ENCODE measurements around the gene DGKH. TPM values are rescaled to one million over a fixed set of nuclear protein-coding genes. Genes with fewer than 3 reads are reported as not detected.

DGKH gene
- total and polyA plus RNA-seq, 9 donors, result 2.4 to 5.1 (median 2.8) TPM

- Histone ChIP-seq H3K4me3 (ENCODE audit: low read length) (peak overlapping the region; percentile 84), H3K9me3 (replicated peaks; ENCODE audit: control insufficient read depth, low read depth, low read length) (no peaks in the 10 kb centered on the region), H3K27ac (ENCODE audit: low read length) (peak overlapping the region; percentile 94), H3K36me3 (ENCODE audit: control insufficient read depth, insufficient read depth, low read length) (no peaks in the 10 kb centered on the region), H3K27me3 (ENCODE audit: control insufficient read depth, insufficient read depth, low read length) (no peaks in the 10 kb centered on the region), H3K4me1 (ENCODE audit: control insufficient read depth, insufficient read depth, low read length) (peaks cover 10% of the 10 kb centered on the region)
- peak; percentile 99 for DNase-seq
- WGBS (ENCODE audit: insufficient coverage), result 4% methylated on average over 28 of the region's 57 CpGs
Measured at GRCh38 chr13:42271337-42272114, 223.1 kb downstream of the DGKH start.

- peak; percentile 74 for DNase-seq
- Histone ChIP-seq H3K4me3 (ENCODE audit: low read length) (peak within 1 kb of the TSS; percentile 84), H3K27me3 (ENCODE audit: control insufficient read depth, insufficient read depth, low read length) (no peaks in the 10 kb centered on the region), H3K9me3 (replicated peaks; ENCODE audit: control insufficient read depth, low read depth, low read length) (no peaks in the 10 kb centered on the region), H3K36me3 (ENCODE audit: control insufficient read depth, insufficient read depth, low read length) (no peaks in the 10 kb centered on the region), H3K4me1 (ENCODE audit: control insufficient read depth, insufficient read depth, low read length) (peaks cover 7% of the 10 kb centered on the region), H3K27ac (ENCODE audit: low read length) (peak within 1 kb of the TSS; percentile 94)
- under 1% methylated on average over 50 of the region's 59 CpGs for WGBS (ENCODE audit: insufficient coverage)
Measured at GRCh38 chr13:42272115-42272803, 223.8 kb downstream of the DGKH start, which contains the start of gene AKAP11. Gene AKAP11 (plus strand): TSS chr13:42272152. CDS start chr13:42286349, 14,197 bp downstream.

GRCh38 chr13:42272804-42273175, 224.3 kb downstream of the DGKH start:
- Histone ChIP-seq H3K9me3 (replicated peaks; ENCODE audit: control insufficient read depth, low read depth, low read length) (no peaks in the 10 kb centered on the region), H3K27ac (ENCODE audit: low read length) (peak overlapping the region; percentile 91), H3K36me3 (ENCODE audit: control insufficient read depth, insufficient read depth, low read length) (no peaks in the 10 kb centered on the region), H3K27me3 (ENCODE audit: control insufficient read depth, insufficient read depth, low read length) (no peaks in the 10 kb centered on the region), H3K4me1 (ENCODE audit: control insufficient read depth, insufficient read depth, low read length) (peaks cover 7% of the 10 kb centered on the region), H3K4me3 (ENCODE audit: low read length) (peak overlapping the region; percentile 84)
- DNase-seq, result peak; percentile 19
- no CpG with 5 or more reads among the region's 4 CpGs for WGBS (ENCODE audit: insufficient coverage)

GRCh38 chr13:42274386-42275097, 226.1 kb downstream of the DGKH start:
- H3K9me3 ChIP-seq (replicated peaks; ENCODE audit: control insufficient read depth, low read depth, low read length), result no peaks in the 10 kb centered on the region
- H3K27me3 ChIP-seq (ENCODE audit: control insufficient read depth, insufficient read depth, low read length), result no peaks in the 10 kb centered on the region
- H3K36me3 ChIP-seq (ENCODE audit: control insufficient read depth, insufficient read depth, low read length), result no peaks in the 10 kb centered on the region
- 80% methylated on average over 1 of the region's 10 CpGs for WGBS (ENCODE audit: insufficient coverage)
- H3K4me1 ChIP-seq (ENCODE audit: control insufficient read depth, insufficient read depth, low read length), result peaks cover 7% of the 10 kb centered on the region
- no peak overlapping the region for H3K27ac ChIP-seq (ENCODE audit: low read length)
- no peak for DNase-seq
- no peak overlapping the region for H3K4me3 ChIP-seq (ENCODE audit: low read length)

- Histone ChIP-seq H3K4me1 (ENCODE audit: control insufficient read depth, insufficient read depth, low read length) (peaks cover 7% of the 10 kb centered on the region), H3K27me3 (ENCODE audit: control insufficient read depth, insufficient read depth, low read length) (no peaks in the 10 kb centered on the region), H3K9me3 (replicated peaks; ENCODE audit: control insufficient read depth, low read depth, low read length) (no peaks in the 10 kb centered on the region), H3K27ac (ENCODE audit: low read length) (no peak overlapping the region), H3K4me3 (ENCODE audit: low read length) (no peak overlapping the region), H3K36me3 (ENCODE audit: control insufficient read depth, insufficient read depth, low read length) (no peaks in the 10 kb centered on the region)
- peak; percentile 65 for DNase-seq
- WGBS (ENCODE audit: insufficient coverage), result 83% methylated on average over 2 of the region's 2 CpGs
Measured at GRCh38 chr13:42275098-42275471, 226.6 kb downstream of the DGKH start.

GRCh38 chr13:42275506-42275905, 227.1 kb downstream of the DGKH start:
- no peak for DNase-seq
- Histone ChIP-seq H3K36me3 (ENCODE audit: control insufficient read depth, insufficient read depth, low read length) (no peaks in the 10 kb centered on the region), H3K4me1 (ENCODE audit: control insufficient read depth, insufficient read depth, low read length) (peaks cover 7% of the 10 kb centered on the region), H3K9me3 (replicated peaks; ENCODE audit: control insufficient read depth, low read depth, low read length) (no peaks in the 10 kb centered on the region), H3K27me3 (ENCODE audit: control insufficient read depth, insufficient read depth, low read length) (no peaks in the 10 kb centered on the region), H3K4me3 (ENCODE audit: low read length) (no peak overlapping the region), H3K27ac (ENCODE audit: low read length) (no peak overlapping the region)
- 95% methylated on average over 2 of the region's 4 CpGs for WGBS (ENCODE audit: insufficient coverage)

GRCh38 chr13:42276683-42277082, 228.2 kb downstream of the DGKH start:
- no peak for DNase-seq
- Histone ChIP-seq H3K36me3 (ENCODE audit: control insufficient read depth, insufficient read depth, low read length) (no peaks in the 10 kb centered on the region), H3K27me3 (ENCODE audit: control insufficient read depth, insufficient read depth, low read length) (no peaks in the 10 kb centered on the region), H3K4me1 (ENCODE audit: control insufficient read depth, insufficient read depth, low read length) (peaks cover 2% of the 10 kb centered on the region), H3K9me3 (replicated peaks; ENCODE audit: control insufficient read depth, low read depth, low read length) (no peaks in the 10 kb centered on the region), H3K27ac (ENCODE audit: low read length) (no peak overlapping the region), H3K4me3 (ENCODE audit: low read length) (no peak overlapping the region)
- WGBS (ENCODE audit: insufficient coverage), result no CpG with 5 or more reads among the region's 3 CpGs

- no peak overlapping the region for H3K27ac ChIP-seq (ENCODE audit: low read length)
- DNase-seq, result no peak
- H3K9me3 ChIP-seq (replicated peaks; ENCODE audit: control insufficient read depth, low read depth, low read length), result no peaks in the 10 kb centered on the region
- WGBS (ENCODE audit: insufficient coverage), result 40% methylated on average over 1 of the region's 7 CpGs
- no peaks in the 10 kb centered on the region for H3K4me1 ChIP-seq (ENCODE audit: control insufficient read depth, insufficient read depth, low read length)
- no peaks in the 10 kb centered on the region for H3K27me3 ChIP-seq (ENCODE audit: control insufficient read depth, insufficient read depth, low read length)
- no peaks in the 10 kb centered on the region for H3K36me3 ChIP-seq (ENCODE audit: control insufficient read depth, insufficient read depth, low read length)
- H3K4me3 ChIP-seq (ENCODE audit: low read length), result no peak overlapping the region
Measured at GRCh38 chr13:42277618-42278276, 229.3 kb downstream of the DGKH start.

- 89% methylated on average over 4 of the region's 6 CpGs for WGBS (ENCODE audit: insufficient coverage)
- no peak overlapping the region for H3K27ac ChIP-seq (ENCODE audit: low read length)
- H3K4me3 ChIP-seq (ENCODE audit: low read length), result no peak overlapping the region
- no peaks in the 10 kb centered on the region for H3K9me3 ChIP-seq (replicated peaks; ENCODE audit: control insufficient read depth, low read depth, low read length)
- H3K36me3 ChIP-seq (ENCODE audit: control insufficient read depth, insufficient read depth, low read length), result no peaks in the 10 kb centered on the region
- H3K4me1 ChIP-seq (ENCODE audit: control insufficient read depth, insufficient read depth, low read length), result no peaks in the 10 kb centered on the region
- DNase-seq, result peak; percentile 25
- H3K27me3 ChIP-seq (ENCODE audit: control insufficient read depth, insufficient read depth, low read length), result no peaks in the 10 kb centered on the region
Measured at GRCh38 chr13:42279080-42279479, 230.6 kb downstream of the DGKH start.

- no peak overlapping the region for H3K4me3 ChIP-seq (ENCODE audit: low read length)
- H3K4me1 ChIP-seq (ENCODE audit: control insufficient read depth, insufficient read depth, low read length), result no peaks in the 10 kb centered on the region
- no peak for DNase-seq
- no peaks in the 10 kb centered on the region for H3K36me3 ChIP-seq (ENCODE audit: control insufficient read depth, insufficient read depth, low read length)
- WGBS (ENCODE audit: insufficient coverage), result no CpG with 5 or more reads among the region's 1 CpG
- no peak overlapping the region for H3K27ac ChIP-seq (ENCODE audit: low read length)
- no peaks in the 10 kb centered on the region for H3K27me3 ChIP-seq (ENCODE audit: control insufficient read depth, insufficient read depth, low read length)
- no peaks in the 10 kb centered on the region for H3K9me3 ChIP-seq (replicated peaks; ENCODE audit: control insufficient read depth, low read depth, low read length)
Measured at GRCh38 chr13:42279986-42280385, 231.5 kb downstream of the DGKH start.

Data from muscle of leg (tissue), 11 donors.